MG63 (cell line): ENCODE data around the gene SEMA6D. TPM values are rescaled to one million over a fixed set of nuclear protein-coding genes. Genes with fewer than 3 reads are reported as not detected.
A peak's percentile ranks its signal among the peaks of the same experiment; 100 is the strongest.

Experiments
- DNase-seq: peaks from one replicate; pipeline ENCODE4 v3.0.0-alpha.2; 2020
- H3K27me3 ChIP-seq: fragments of 250-450 bp; sonication (Bioruptor Pico); 2 replicates; pipeline ENCODE4 v1.5.1; 2020; ENCODE audit warnings: mild to moderate bottlenecking, moderate library complexity
- H3K36me3 ChIP-seq: fragments of 250-450 bp; sonication (Bioruptor Pico); 2 replicates; pipeline ENCODE4 v1.5.1; 2020; ENCODE audit warnings: mild to moderate bottlenecking, moderate library complexity
- H3K4me3 ChIP-seq: fragments of 250-450 bp; sonication (Bioruptor Pico); 2 replicates; pipeline ENCODE4 v1.5.1; 2020; ENCODE audit warnings: mild to moderate bottlenecking, moderate library complexity
- H3K9me3 ChIP-seq: fragments of 250-450 bp; sonication (Bioruptor Pico); 2 replicates; pipeline ENCODE4 v1.5.1; 2020; ENCODE audit warnings: mild to moderate bottlenecking, moderate library complexity
- total RNA-seq: library from RNA; depleted of rRNA; stranded (reverse); fragments of >200 nt; shearing (Covaris generic); gene quantifications from 2 replicates; pipeline ENCODE4 v1.2.3, GENCODE V29; 2014; ENCODE audit warnings: low replicate concordance

SEMA6D gene
- total RNA-seq, 1 experiment from 2014 or later, result 14.1 TPM

DNA sequence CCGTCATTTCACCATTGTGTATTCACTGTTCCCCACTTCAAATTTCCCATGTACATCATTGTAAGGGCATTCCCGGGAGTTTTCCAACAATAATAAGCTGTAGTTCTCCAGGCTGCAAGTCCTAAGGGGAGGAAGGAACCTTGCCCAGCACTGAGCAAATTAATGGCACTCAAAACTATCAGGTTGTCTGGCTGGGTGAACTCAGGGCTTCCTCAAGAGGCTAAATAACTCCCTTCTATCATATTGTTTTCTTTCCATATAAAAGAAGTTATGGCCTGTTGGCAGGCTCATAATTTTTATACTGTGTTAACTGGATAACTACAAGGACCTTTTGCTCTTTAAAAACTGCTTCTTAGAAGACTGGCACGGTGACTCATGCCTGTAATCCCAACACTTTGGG, 71.4 kb downstream of the SEMA6D start:
- Histone ChIP-seq H3K36me3 (no peaks in the 10 kb centered on the region), H3K27me3 (no peaks in the 10 kb centered on the region), H3K9me3 (no peaks in the 10 kb centered on the region), H3K4me3 (no peak overlapping the region)
- peak; percentile 56 for DNase-seq

DNA sequence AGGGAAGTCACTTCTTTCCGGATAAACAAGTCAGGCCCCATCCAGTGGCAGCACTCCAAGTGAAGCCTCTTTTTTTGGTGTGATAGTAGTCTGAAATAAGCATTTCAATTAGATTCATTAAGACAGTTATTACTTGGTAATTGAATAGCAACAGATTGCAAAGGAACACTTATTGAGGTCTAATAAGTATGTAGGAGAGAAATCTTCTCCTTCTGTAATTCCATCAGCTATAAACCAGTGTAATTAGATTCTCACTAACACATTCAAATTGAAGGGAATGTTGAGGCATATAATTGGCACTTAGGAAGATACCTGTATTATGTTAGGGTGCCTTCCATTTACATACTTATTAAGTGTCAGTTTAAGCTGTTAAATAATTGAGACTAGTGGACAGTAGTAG, 73.9 kb downstream of the SEMA6D start:
- no peaks in the 10 kb centered on the region for H3K27me3 ChIP-seq
- no peaks in the 10 kb centered on the region for H3K9me3 ChIP-seq
- no peak for DNase-seq
- no peaks in the 10 kb centered on the region for H3K36me3 ChIP-seq
- no peak overlapping the region for H3K4me3 ChIP-seq

- Histone ChIP-seq H3K27me3 (no peaks in the 10 kb centered on the region), H3K36me3 (no peaks in the 10 kb centered on the region), H3K4me3 (no peak overlapping the region), H3K9me3 (no peaks in the 10 kb centered on the region)
- DNase-seq, result no peak
These were observed 74.9 kb downstream of the SEMA6D start for GRCh38 chr15:47792231-47792630.

DNA sequence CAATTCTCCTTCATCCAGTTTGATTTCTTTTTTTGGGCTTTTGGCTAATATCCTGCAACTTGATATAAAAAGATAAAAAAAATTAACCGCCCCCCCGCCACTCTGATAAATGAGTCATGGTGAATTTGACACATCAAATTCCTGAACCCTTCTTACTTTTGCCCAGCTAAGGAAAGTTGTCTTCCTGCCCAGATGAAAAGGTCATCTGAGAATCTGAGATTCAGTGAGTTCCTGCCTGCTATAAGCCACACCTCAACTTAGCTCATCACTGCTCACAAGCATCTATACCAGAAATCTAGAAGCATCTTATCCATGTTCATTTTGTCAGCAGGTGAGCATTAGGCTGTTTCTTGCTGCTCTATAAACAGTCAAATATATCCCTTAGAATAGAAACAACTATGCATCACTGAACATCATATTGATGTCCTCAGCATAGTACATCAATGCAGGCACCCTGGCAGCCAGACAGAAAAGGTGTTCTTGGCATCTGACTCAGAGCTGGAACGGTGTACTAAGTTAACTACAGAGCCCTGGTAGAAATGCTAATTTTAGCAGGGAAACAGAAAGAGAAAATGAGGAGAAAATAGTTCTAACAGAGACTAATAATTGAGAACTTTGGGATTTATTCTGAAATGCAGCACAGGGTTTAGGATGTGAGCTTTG, 77.1 kb downstream of the SEMA6D start:
- Histone ChIP-seq H3K27me3 (no peaks in the 10 kb centered on the region), H3K9me3 (no peaks in the 10 kb centered on the region), H3K36me3 (no peaks in the 10 kb centered on the region), H3K4me3 (no peak overlapping the region)
- DNase-seq, result no peak

GRCh38 chr15:47795864-47796263, 78.6 kb downstream of the SEMA6D start:
- Histone ChIP-seq H3K36me3 (no peaks in the 10 kb centered on the region), H3K27me3 (no peaks in the 10 kb centered on the region), H3K4me3 (no peak overlapping the region), H3K9me3 (no peaks in the 10 kb centered on the region)
- no peak for DNase-seq

DNA sequence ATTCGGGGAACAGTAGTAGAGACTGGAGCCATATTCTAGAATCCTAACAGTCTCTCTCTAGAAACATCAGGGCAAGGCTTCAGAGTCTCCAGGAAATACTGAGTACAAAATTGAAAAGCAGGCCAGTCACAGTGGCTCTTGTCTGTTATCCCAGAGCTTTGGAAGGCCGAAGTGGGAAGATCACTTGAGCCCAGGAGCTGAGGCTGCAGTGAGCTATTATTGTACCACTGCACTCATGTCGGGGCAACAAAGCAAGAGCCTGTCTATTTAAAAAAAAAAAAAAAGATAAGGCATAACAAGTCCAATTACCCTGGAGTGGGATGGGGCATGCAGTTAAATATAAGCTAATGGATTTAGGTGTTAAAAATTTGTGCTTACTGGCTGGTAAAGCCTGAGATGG, 79.0 kb downstream of the SEMA6D start:
- H3K4me3 ChIP-seq, result no peak overlapping the region
- H3K36me3 ChIP-seq, result no peaks in the 10 kb centered on the region
- DNase-seq, result no peak
- no peaks in the 10 kb centered on the region for H3K27me3 ChIP-seq
- H3K9me3 ChIP-seq, result no peaks in the 10 kb centered on the region

DNA sequence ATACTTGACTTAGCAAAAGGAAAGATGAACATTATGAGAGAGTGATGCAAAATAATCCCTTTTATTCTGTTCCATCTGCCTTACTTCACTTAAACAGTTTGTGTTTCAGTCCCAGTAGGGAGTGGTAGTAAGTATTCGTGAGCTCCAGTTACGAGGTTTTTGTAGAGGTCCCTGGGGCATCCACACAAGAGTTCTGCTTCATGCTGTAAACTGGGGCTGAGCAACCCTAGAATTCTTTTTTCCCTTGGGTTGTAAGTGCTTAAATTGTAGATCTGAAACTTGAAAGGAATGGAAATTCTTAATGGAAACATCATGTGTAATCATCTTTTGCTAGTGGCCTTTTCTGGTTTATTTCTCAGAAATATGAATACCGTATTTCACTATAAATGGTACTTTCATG, 79.5 kb downstream of the SEMA6D start:
- H3K36me3 ChIP-seq, result no peaks in the 10 kb centered on the region
- no peak overlapping the region for H3K4me3 ChIP-seq
- H3K9me3 ChIP-seq, result no peaks in the 10 kb centered on the region
- no peaks in the 10 kb centered on the region for H3K27me3 ChIP-seq
- no peak for DNase-seq

GRCh38 chr15:47801522-47801921, 84.2 kb downstream of the SEMA6D start:
- no peaks in the 10 kb centered on the region for H3K9me3 ChIP-seq
- H3K36me3 ChIP-seq, result no peaks in the 10 kb centered on the region
- no peaks in the 10 kb centered on the region for H3K27me3 ChIP-seq
- DNase-seq, result peak; percentile 11
- H3K4me3 ChIP-seq, result no peak overlapping the region

- Histone ChIP-seq H3K9me3 (no peaks in the 10 kb centered on the region), H3K27me3 (no peaks in the 10 kb centered on the region), H3K36me3 (no peaks in the 10 kb centered on the region), H3K4me3 (no peak overlapping the region)
- no peak for DNase-seq
These were observed 84.9 kb downstream of the SEMA6D start for GRCh38 chr15:47802216-47802615.

GRCh38 chr15:47803767-47804166, 86.5 kb downstream of the SEMA6D start:
- Histone ChIP-seq H3K9me3 (no peaks in the 10 kb centered on the region), H3K27me3 (no peaks in the 10 kb centered on the region), H3K4me3 (no peak overlapping the region), H3K36me3 (no peaks in the 10 kb centered on the region)
- DNase-seq, result peak; percentile 36

DNA sequence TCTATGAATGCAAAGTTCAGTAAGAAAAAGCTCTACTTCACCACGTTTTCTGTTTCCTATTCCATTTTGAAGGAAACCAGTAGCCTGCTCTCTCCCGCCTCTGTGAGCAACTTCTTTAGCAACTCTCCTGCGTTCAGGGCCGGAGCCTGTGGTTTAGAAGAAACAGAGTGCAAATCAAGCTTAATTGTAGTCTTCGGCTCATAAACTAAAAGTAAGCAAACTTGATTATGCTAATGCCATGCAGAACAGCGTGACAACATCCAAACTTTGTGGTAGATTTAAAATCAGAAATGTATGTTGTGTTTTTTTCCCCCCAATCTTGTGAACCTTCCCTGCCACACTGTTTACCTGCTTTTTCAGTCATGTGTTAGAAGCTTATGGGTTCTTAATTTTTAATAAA, 87.4 kb downstream of the SEMA6D start:
- no peak for DNase-seq
- H3K9me3 ChIP-seq, result no peaks in the 10 kb centered on the region
- no peaks in the 10 kb centered on the region for H3K27me3 ChIP-seq
- H3K4me3 ChIP-seq, result no peak overlapping the region
- no peaks in the 10 kb centered on the region for H3K36me3 ChIP-seq

- DNase-seq, result no peak
- H3K27me3 ChIP-seq, result no peaks in the 10 kb centered on the region
- H3K36me3 ChIP-seq, result no peaks in the 10 kb centered on the region
- no peaks in the 10 kb centered on the region for H3K9me3 ChIP-seq
- H3K4me3 ChIP-seq, result no peak overlapping the region
These were observed 88.7 kb downstream of the SEMA6D start for GRCh38 chr15:47806008-47806407.

GRCh38 chr15:47811172-47811571, 93.9 kb downstream of the SEMA6D start:
- no peak overlapping the region for H3K4me3 ChIP-seq
- H3K27me3 ChIP-seq, result no peaks in the 10 kb centered on the region
- no peak for DNase-seq
- H3K36me3 ChIP-seq, result no peaks in the 10 kb centered on the region
- no peaks in the 10 kb centered on the region for H3K9me3 ChIP-seq

- Histone ChIP-seq H3K4me3 (no peak overlapping the region), H3K9me3 (no peaks in the 10 kb centered on the region), H3K36me3 (no peaks in the 10 kb centered on the region), H3K27me3 (no peaks in the 10 kb centered on the region)
- no peak for DNase-seq
These were observed 95.2 kb downstream of the SEMA6D start for GRCh38 chr15:47812470-47812999.

GRCh38 chr15:47813748-47814384, 96.6 kb downstream of the SEMA6D start:
- no peak for DNase-seq
- Histone ChIP-seq H3K27me3 (no peaks in the 10 kb centered on the region), H3K4me3 (no peak overlapping the region), H3K9me3 (no peaks in the 10 kb centered on the region), H3K36me3 (no peaks in the 10 kb centered on the region)

DNA sequence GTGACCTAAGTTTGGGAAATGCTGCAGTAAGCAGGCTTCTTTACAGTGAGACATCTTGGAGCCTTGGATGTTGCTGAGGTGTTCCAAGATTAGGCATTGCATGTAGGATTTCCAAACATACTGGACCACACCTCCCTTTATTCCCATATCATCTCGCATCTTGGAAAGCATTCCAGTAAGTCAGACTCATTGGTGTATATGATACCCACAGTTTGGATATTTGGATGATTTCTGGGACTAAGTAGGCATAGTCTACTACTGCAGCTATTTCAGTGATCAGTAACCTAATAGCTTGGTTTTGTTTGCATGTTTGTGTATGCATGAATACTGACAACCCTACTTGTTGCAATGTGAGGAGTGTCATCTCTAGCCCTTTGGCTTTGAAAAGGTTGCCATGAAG, 97.3 kb downstream of the SEMA6D start:
- Histone ChIP-seq H3K36me3 (no peaks in the 10 kb centered on the region), H3K9me3 (no peaks in the 10 kb centered on the region; the same call in 1 of the 2 replicates), H3K27me3 (no peaks in the 10 kb centered on the region), H3K4me3 (no peak overlapping the region)
- DNase-seq, result no peak

DNA sequence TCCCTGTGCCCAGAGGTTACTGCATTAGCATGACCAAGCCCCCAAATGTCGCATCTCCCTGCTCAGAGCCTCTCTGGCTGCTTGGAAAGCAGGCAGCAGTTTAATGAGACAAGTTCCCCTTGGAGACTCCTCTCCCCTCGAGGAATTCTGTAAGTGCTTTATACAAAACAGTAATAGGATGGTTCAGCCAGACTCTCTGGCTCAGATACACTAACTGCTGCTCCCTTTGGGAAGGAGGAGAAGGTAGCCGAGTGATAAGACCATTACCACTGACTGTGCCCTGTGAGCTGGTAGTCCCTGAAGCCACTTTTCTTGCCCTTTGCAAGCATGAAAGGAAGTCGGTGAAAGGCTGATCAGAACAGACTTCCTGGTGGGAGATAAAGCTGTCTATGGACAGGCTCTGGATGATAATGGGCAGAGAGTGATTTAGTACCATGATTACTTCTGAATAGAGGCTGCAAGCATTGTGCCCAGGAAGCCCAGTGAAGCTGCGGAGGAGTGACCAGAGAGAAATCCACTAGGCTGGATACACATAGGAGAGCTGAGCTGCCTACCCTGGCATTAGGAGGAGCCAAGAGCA, 100.8 kb downstream of the SEMA6D start:
- H3K27me3 ChIP-seq, result no peaks in the 10 kb centered on the region
- DNase-seq, result no peak
- H3K9me3 ChIP-seq, result no peaks in the 10 kb centered on the region; the same call in 1 of the 2 replicates
- no peaks in the 10 kb centered on the region for H3K36me3 ChIP-seq
- H3K4me3 ChIP-seq, result no peak overlapping the region

GRCh38 chr15:47819158-47819557, 101.9 kb downstream of the SEMA6D start:
- no peaks in the 10 kb centered on the region for H3K36me3 ChIP-seq
- no peaks in the 10 kb centered on the region; the same call in 1 of the 2 replicates for H3K9me3 ChIP-seq
- no peak overlapping the region for H3K4me3 ChIP-seq
- H3K27me3 ChIP-seq, result no peaks in the 10 kb centered on the region
- no peak for DNase-seq
